GM12865 (cell line): ENCODE results near the gene CHRD.
A peak's percentile ranks its signal among the peaks of the same experiment; 100 is the strongest.

Experiments
- DNase-seq: peaks from one replicate; pipeline ENCODE4 v3.0.0; 2010; ENCODE audit warnings: low read depth
- H3K4me3 ChIP-seq: 2 replicates; pipeline ENCODE4 v1.5.1; 2011; ENCODE audit warnings: mild to moderate bottlenecking, low read depth, low read length, control low read depth
- TF ChIP-seq, protein P1 (sequence below): IDR thresholded peaks from 2 replicates; pipeline ENCODE4 v1.5.1; 2011; ENCODE audit warnings: low read length, control low read depth, low read depth, inconsistent platforms; ENCODE audit not compliant: insufficient read depth; ENCODE audit errors: missing control alignments

The CHRD gene

DNA sequence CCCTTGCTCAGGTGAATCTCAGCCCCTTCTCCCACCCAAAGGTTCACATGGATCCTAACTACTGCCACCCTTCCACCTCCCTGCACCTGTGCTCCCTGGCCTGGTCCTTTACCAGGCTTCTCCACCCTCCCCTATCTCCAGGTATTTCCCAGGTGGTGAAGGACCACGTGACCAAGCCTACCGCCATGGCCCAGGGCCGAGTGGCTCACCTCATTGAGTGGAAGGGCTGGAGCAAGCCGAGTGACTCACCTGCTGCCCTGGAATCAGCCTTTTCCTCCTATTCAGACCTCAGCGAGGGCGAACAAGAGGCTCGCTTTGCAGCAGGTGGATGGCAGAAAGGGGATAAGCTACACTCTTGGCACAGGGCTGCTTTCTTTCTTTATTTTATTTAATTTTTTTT, 37.9 kb upstream of the CHRD start:
- DNase-seq, result no peak
- H3K4me3 ChIP-seq, result no peak overlapping the region
- TF ChIP-seq, protein P1, sequence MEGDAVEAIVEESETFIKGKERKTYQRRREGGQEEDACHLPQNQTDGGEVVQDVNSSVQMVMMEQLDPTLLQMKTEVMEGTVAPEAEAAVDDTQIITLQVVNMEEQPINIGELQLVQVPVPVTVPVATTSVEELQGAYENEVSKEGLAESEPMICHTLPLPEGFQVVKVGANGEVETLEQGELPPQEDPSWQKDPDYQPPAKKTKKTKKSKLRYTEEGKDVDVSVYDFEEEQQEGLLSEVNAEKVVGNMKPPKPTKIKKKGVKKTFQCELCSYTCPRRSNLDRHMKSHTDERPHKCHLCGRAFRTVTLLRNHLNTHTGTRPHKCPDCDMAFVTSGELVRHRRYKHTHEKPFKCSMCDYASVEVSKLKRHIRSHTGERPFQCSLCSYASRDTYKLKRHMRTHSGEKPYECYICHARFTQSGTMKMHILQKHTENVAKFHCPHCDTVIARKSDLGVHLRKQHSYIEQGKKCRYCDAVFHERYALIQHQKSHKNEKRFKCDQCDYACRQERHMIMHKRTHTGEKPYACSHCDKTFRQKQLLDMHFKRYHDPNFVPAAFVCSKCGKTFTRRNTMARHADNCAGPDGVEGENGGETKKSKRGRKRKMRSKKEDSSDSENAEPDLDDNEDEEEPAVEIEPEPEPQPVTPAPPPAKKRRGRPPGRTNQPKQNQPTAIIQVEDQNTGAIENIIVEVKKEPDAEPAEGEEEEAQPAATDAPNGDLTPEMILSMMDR, result no peak

DNA sequence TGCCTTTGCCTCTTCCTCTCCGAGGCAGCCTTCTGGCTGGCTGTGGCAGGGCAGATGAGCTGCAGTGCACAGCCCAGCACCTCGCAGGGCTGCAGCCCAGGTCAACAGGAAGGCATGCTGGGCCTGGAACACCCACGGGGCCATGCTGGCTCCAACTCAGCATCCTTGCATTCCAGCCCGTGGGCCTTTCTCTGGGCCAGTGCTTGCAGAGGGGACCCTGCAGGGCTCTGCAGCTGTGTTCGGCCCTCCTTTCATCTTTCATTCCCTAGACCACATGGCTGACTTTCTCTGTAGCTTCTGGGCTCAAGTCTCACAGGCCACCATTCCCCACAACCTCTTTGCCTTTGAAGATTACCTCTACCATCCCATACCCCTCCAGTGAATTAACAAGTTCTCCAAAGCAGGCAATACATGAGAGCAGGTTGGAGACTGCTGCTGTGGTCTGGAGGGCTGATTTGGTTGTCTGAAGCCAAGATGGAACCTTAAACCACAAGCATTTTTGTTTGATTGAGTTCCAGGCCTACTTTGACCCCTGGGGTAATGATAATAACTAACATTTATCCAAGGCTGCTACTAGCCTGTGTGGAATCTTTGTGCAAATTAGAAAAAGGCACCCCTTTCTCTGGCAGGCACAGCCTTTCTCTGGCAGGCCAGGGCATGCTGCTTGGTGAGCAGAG, 36.5 kb upstream of the CHRD start:
- TF ChIP-seq, protein P1, result no peak
- H3K4me3 ChIP-seq, result no peak overlapping the region
- no peak for DNase-seq

DNA sequence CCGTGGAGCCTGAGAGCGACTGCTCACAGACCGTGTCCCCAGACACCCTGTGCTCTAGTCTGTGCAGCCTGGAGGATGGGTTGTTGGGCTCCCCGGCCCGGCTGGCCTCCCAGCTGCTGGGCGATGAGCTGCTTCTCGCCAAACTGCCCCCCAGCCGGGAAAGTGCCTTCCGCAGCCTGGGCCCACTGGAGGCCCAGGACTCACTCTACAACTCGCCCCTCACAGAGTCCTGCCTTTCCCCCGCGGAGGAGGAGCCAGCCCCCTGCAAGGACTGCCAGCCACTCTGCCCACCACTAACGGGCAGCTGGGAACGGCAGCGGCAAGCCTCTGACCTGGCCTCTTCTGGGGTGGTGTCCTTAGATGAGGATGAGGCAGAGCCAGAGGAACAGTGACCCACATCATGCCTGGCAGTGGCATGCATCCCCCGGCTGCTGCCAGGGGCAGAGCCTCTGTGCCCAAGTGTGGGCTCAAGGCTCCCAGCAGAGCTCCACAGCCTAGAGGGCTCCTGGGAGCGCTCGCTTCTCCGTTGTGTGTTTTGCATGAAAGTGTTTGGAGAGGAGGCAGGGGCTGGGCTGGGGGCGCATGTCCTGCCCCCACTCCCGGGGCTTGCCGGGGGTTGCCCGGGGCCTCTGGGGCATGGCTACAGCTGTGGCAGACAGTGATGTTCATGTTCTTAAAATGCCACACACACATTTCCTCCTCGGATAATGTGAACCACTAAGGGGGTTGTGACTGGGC, 35.1 kb upstream of the CHRD start:
- H3K4me3 ChIP-seq, result no peak overlapping the region
- TF ChIP-seq, protein P1, result no peak
- no peak for DNase-seq

DNA sequence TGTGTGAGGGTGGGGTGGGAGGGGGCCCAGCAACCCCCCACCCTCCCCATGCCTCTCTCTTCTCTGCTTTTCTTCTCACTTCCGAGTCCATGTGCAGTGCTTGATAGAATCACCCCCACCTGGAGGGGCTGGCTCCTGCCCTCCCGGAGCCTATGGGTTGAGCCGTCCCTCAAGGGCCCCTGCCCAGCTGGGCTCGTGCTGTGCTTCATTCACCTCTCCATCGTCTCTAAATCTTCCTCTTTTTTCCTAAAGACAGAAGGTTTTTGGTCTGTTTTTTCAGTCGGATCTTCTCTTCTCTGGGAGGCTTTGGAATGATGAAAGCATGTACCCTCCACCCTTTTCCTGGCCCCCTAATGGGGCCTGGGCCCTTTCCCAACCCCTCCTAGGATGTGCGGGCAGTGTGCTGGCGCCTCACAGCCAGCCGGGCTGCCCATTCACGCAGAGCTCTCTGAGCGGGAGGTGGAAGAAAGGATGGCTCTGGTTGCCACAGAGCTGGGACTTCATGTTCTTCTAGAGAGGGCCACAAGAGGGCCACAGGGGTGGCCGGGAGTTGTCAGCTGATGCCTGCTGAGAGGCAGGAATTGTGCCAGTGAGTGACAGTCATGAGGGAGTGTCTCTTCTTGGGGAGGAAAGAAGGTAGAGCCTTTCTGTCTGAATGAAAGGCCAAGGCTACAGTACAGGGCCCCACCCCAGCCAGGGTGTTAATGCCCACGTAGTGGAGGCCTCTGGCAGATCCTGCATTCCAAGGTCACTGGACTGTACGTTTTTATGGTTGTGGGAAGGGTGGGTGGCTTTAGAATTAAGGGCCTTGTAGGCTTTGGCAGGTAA, 34.3 kb upstream of the CHRD start:
- no peak overlapping the region for H3K4me3 ChIP-seq
- DNase-seq, result peak; percentile 55
- TF ChIP-seq, protein P1, result peak; percentile 38

DNA sequence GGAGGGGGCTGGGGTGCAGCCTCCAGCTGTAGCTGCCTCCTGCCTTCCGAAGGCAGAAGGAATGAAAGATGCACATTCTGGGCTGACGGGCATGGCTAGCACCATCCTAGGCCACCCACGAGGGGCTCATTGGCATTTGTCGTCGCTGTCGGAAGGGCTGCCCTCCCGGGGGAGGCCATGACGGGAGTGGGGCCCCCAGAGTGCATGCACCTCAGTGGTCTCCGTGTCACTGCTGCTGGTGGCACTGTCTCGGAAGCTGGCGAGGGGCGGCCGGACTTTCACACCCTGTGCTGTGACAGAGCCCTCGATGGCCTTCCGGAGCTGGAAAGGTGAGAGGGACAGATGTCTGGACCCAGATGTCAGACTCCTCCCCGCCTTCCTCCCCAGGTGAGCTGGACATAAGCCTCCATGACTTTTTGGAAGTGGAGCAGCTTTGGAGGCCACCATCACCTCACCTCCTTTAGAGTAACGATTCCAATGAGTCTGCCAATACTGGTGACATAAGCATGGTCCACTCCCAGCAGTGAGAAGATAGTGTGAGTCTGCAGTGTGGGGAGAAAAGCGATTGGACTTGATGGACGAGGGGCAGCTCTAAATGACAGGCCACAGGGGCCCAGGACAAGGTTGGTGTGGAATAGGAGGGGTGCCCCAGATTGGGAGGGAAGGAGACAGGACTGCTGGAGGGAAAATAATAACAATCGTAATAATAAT, 33.2 kb upstream of the CHRD start:
- no peak for DNase-seq
- TF ChIP-seq, protein P1, result no peak
- no peak overlapping the region for H3K4me3 ChIP-seq

DNA sequence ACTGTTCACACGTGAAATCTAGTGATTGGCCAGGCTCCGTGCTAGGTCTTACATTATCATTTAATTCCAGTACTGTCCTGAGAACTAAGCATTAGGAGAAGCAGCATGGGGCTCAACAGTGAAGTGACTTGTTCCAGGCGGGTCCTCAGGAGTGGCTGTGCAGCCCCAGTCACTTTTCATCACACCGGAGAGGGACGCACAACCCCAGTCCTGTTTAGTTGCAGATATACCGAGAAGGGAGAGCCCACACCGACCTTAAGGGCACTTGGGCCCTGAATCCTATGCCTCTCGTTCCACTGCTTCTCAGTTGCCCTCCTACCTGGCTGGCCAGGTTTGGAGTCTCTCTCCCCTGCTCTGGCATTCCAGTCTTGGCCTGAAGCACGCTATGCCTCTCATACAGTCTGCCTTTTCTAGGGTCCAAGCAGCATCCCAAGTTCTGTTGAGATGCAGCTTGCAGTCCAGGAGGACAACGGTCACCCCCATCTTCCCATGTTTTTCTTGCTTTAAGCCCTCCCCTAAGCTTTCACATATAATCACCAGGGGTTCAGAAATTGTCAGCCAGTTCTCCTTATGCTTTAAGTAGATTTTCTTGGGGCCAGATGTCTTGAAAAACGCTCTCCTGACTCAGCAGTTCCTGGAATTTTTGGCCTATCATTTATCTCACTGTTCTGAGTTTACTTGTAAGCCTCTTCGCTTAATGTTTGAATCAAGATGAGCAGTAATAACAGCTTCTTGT, 32.4 kb upstream of the CHRD start:
- TF ChIP-seq, protein P1, result no peak
- H3K4me3 ChIP-seq, result no peak overlapping the region
- no peak for DNase-seq
